HUES48 (cell line): ENCODE results near the gene NTSR1.

Source experiments
- H3K27ac ChIP-seq: one replicate; pipeline ENCODE4 v1.7.0; 2013; ENCODE audit warnings: low read depth, low read length, inconsistent platforms
- H3K27me3 ChIP-seq: 2 replicates; pipeline ENCODE4 v1.6.1; 2013; ENCODE audit warnings: mild to moderate bottlenecking, low read length; ENCODE audit not compliant: control insufficient read depth, insufficient read depth
- H3K36me3 ChIP-seq: 2 replicates; pipeline ENCODE4 v1.6.1; 2013; ENCODE audit warnings: low read length; ENCODE audit not compliant: control insufficient read depth, insufficient read depth
- H3K4me1 ChIP-seq: 2 replicates; pipeline ENCODE4 v1.6.1; 2013; ENCODE audit warnings: mild to moderate bottlenecking, low read length; ENCODE audit not compliant: control insufficient read depth, insufficient read depth
- H3K4me3 ChIP-seq: 2 replicates; pipeline ENCODE4 v1.5.1; 2013; ENCODE audit warnings: mild to moderate bottlenecking, low read depth, low read length
- H3K9ac ChIP-seq: 2 replicates; pipeline ENCODE4 v1.6.1; 2013; ENCODE audit warnings: mild to moderate bottlenecking, low read depth, low read length, moderate library complexity
- H3K9me3 ChIP-seq: 2 replicates; pipeline ENCODE4 v1.6.1; 2013; ENCODE audit warnings: low read length; ENCODE audit not compliant: control insufficient read depth, insufficient read depth

NTSR1 gene

DNA sequence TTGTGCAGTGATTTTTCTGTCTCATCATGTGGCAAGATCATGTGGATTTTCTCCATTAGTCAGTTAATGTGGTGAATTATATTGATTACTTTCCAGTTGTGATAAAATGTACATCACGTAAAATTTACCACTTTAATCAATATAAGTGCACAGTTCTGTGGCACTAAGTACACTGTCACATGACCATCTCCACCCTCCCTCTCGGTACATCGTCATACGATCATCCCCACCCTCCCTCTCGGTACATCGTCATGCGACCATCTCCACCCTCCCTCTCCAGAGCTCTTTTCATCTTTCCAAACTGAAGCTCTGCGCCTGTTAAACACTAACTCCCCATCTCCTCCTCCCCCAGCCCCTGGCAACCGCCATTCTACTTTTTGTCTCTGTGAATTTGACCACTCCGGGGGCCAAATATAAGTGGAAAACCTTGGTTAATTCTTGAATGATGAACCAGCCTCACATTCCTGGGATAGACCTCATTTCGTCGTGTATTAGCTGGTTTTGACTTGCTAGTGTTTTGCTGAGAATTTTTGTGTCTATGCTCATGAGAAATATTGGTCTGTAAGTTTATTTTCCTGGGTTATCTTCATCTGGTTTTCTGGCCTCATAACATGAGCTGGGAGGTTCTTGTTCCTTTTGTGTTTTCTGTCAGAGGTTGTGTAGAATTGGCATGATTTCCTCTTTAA is 10.8 kb downstream of the NTSR1 start:
- H3K4me1 ChIP-seq, result no peaks in the 10 kb centered on the region
- H3K36me3 ChIP-seq, result no peaks in the 10 kb centered on the region
- no peak overlapping the region for H3K27ac ChIP-seq
- H3K9ac ChIP-seq, result no peak overlapping the region
- peaks cover 9% of the 10 kb centered on the region; the same call in 1 of the 2 replicates for H3K9me3 ChIP-seq
- H3K4me3 ChIP-seq, result no peak overlapping the region
- H3K27me3 ChIP-seq, result no peaks in the 10 kb centered on the region

DNA sequence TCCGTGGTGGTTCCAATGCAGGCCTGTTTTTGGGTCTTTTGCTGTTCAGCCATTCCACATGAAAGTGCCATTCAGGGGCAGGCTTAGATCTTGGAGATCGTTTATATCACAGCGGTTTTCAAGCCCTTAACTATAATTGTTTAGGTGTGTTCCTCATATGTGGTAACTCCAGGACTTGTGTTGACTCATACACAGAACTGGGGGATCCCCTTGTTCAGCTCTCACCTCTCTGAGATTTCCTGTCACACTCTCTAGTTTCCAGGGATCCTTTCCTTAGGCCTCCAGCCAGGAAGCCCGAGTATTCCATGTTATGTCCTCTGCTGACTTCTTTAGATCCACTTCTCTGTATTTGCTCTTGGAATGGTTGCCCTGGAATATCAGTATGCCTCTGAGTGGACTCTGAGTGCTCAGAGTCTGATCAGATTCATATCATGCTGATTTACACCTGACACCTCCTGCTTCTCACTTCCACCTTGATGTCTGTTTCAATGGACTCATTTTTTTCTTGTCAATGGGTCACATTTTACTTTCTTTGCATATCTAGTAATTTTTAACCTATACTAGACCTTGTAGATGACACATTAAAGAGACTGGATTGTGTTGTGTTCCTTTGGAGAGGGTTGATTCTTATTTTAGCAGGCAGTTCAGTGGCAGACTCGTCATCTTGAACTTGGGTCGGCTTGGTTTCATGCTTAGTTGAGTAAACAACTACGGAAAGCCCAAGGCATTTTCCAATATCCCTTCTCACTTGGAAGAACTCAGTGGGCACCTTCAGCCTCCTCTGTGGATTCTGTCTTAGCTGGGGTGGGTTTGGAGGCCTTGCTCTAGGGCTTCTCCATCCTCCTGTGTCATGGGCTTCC is 13.1 kb downstream of the NTSR1 start:
- Histone ChIP-seq H3K27me3 (no peaks in the 10 kb centered on the region), H3K27ac (no peak overlapping the region), H3K4me1 (no peaks in the 10 kb centered on the region), H3K4me3 (no peak overlapping the region), H3K36me3 (no peaks in the 10 kb centered on the region), H3K9ac (no peak overlapping the region), H3K9me3 (peaks cover 9% of the 10 kb centered on the region; the same call in 1 of the 2 replicates)

DNA sequence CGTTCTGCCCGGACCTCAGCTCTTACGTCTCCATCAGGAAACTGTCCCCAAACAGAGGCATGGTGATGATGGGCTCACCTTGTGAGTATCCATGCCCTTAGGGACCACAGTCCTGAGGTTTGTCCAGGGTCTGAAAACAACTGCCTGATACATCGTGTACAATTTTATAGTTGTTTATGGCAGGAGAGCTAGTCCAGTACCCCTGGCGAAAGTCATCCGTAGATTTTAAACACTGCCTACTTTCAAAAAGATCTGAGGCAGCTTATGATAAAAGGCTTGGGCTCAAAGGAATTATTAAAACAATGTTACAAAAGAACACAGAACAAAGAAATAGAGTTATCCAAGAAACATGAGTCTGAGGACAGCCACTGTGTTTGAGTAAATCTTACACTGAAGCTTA is 14.0 kb downstream of the NTSR1 start:
- Histone ChIP-seq H3K9ac (no peak overlapping the region), H3K9me3 (peaks cover 9% of the 10 kb centered on the region; the same call in 1 of the 2 replicates), H3K27ac (no peak overlapping the region), H3K4me3 (no peak overlapping the region), H3K36me3 (no peaks in the 10 kb centered on the region), H3K4me1 (no peaks in the 10 kb centered on the region), H3K27me3 (no peaks in the 10 kb centered on the region)

DNA sequence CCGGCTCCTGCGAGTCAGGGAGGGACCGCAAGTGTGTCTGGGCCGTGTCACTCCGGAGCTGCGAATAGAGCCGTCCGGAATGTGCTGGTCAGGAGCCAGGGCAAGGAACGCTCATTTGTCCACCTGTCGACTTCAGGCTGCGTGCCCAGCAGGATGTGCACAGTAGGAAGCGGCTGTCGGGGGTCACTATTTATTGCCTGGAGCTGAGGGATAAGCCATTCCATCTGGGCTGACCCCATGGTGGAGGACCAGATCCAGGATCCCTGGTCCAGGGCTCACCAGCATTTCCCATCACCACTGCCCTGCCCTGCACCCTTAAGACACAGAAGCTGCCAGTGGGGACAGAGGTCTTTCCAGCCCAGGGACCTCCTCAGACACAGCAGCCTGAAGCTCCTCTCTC is 14.7 kb downstream of the NTSR1 start:
- Histone ChIP-seq H3K4me3 (no peak overlapping the region), H3K9ac (no peak overlapping the region), H3K36me3 (no peaks in the 10 kb centered on the region), H3K9me3 (peaks cover 9% of the 10 kb centered on the region; the same call in 1 of the 2 replicates), H3K27me3 (no peaks in the 10 kb centered on the region), H3K27ac (no peak overlapping the region), H3K4me1 (no peaks in the 10 kb centered on the region)

DNA sequence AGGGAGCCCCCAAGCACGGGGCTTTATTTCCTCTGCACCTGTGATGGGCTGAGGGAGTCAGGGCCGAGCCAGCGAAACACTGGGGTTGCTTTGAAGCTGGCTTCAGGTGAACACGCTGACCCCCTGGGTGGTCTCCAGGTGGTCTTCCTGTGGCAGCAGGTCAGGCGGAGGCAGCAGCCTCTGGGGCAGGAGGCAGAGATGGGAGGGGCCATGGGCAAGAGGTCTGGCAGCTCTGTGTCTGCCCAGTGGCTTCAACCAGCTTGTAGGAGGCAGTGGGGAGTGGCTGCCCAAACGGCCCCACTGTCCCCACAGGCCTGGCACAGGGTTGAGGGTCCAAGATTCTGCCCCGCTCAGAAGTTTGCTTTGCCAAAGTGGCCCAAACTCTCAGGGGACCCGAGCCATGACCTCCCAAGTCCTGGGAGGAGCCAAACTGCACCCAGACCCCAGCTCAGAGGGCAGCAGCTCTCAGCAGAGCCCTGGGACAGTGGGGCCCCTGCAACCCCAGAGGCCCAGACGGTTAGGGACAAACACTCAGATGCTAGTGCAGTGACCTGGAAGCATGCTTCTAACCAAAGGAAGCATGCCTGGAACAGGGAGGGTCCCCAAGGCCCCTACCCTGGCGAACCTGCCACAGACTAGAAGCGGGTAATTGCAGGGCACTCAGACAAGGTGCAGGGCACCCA is 15.3 kb downstream of the NTSR1 start:
- Histone ChIP-seq H3K27me3 (no peaks in the 10 kb centered on the region), H3K9ac (no peak overlapping the region), H3K36me3 (no peaks in the 10 kb centered on the region), H3K4me3 (no peak overlapping the region), H3K4me1 (no peaks in the 10 kb centered on the region), H3K9me3 (peaks cover 9% of the 10 kb centered on the region; the same call in 1 of the 2 replicates), H3K27ac (no peak overlapping the region)

DNA sequence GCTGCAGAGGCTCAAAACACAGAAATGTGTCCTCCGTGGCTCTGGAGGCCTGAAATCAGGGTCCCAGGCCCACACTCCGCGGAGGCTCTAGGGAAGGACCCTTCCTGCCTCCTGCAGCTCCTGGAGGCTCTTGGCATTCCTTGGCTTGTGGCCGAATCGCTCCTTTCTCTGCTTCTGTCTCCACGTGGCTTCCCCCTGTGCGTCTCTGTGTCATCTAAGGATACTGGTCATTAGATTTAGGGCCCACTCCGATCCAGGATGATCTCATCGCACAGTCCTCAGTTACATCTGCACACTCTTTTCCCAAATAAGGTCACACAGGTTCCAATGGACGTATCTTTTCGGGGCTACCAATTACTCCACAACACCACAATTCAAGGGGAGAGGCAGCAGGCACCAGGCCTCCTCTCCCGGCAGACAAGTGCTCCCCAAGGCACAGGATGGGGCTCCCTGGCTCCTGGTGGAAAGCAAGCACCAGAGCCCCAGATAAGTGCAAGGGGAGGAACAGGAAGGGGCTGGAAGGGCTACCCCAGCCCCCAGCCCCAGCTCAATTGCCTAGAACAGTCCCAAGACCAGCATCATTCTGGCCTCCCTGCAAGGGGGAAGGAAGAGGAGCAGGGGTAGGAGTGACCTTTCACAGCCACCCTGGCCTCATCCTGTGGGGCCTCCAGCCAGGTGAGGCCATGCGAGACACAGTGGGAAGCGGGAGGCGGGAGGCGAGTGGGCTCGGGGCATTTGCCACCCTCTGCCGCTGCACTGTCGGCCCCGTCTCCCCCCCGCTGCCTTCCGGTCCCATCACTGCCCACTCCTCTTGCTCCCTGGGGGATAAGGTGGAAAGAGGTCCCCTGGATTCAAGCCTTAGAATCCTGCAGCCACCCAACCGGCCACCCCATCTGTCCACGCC is 16.3 kb downstream of the NTSR1 start:
- no peak overlapping the region for H3K4me3 ChIP-seq
- no peaks in the 10 kb centered on the region for H3K36me3 ChIP-seq
- H3K27me3 ChIP-seq, result no peaks in the 10 kb centered on the region
- H3K4me1 ChIP-seq, result no peaks in the 10 kb centered on the region
- H3K27ac ChIP-seq, result no peak overlapping the region
- no peak overlapping the region for H3K9ac ChIP-seq
- H3K9me3 ChIP-seq, result peaks cover 9% of the 10 kb centered on the region; the same call in 1 of the 2 replicates

DNA sequence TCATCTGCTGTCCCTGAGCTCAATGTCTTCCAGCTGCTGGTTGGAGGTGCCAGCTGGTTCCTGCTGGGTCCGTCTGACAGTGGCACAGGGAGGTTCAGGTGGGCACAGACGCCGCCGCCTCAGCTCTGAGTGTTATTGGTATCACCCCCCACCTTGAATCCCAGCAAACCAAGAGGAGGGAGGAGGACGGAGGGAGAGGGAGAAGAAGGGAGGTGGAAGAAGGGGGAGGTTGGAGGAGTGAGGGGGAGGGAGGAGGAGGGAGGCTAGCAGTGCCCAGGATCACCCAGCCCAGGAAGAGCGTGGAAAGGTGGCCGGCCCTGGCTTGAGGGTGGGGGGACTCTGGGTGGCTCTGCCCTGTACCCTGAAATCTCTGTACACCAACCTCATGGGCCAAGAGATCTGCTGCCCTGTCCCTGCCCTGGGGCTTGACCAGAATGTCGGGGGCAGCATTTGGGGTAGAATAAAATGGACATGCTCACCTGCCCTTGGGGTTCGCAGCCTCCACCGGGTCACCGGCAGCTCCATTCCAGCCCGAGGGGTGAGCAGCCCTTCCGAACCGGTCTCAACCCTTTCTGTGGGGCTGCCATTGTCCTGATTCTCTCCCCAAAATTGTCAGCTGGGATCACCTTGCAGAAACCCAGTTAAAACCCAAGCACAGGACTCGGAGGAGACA is 17.1 kb downstream of the NTSR1 start:
- H3K9ac ChIP-seq, result no peak overlapping the region
- no peaks in the 10 kb centered on the region for H3K27me3 ChIP-seq
- no peak overlapping the region for H3K27ac ChIP-seq
- H3K9me3 ChIP-seq, result peaks cover 6% of the 10 kb centered on the region; the same call in 1 of the 2 replicates
- no peak overlapping the region for H3K4me3 ChIP-seq
- H3K36me3 ChIP-seq, result no peaks in the 10 kb centered on the region
- H3K4me1 ChIP-seq, result no peaks in the 10 kb centered on the region

DNA sequence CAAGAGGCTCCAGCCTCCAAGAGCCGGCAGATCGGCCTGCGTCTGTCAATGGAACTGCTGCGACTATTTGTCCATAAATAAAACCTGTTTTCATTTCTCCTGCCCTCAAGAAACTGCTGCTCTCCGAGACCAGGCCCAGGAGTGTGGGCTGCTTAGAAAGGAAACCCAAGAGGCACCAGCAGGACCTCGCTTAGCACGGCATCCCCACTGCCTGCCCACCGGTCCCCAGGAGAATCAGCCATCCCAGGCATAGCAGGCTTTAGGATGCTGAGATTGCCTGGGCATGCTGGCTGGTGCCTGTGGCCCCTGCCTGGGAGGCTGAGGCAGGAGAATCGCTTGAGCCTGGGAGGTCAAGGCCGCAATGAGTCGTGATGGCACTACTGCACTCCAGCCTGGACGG is 17.6 kb downstream of the NTSR1 start:
- Histone ChIP-seq H3K4me1 (no peaks in the 10 kb centered on the region), H3K36me3 (no peaks in the 10 kb centered on the region), H3K9me3 (peaks cover 6% of the 10 kb centered on the region; the same call in 1 of the 2 replicates), H3K27ac (no peak overlapping the region), H3K4me3 (no peak overlapping the region), H3K9ac (no peak overlapping the region), H3K27me3 (no peaks in the 10 kb centered on the region)

DNA sequence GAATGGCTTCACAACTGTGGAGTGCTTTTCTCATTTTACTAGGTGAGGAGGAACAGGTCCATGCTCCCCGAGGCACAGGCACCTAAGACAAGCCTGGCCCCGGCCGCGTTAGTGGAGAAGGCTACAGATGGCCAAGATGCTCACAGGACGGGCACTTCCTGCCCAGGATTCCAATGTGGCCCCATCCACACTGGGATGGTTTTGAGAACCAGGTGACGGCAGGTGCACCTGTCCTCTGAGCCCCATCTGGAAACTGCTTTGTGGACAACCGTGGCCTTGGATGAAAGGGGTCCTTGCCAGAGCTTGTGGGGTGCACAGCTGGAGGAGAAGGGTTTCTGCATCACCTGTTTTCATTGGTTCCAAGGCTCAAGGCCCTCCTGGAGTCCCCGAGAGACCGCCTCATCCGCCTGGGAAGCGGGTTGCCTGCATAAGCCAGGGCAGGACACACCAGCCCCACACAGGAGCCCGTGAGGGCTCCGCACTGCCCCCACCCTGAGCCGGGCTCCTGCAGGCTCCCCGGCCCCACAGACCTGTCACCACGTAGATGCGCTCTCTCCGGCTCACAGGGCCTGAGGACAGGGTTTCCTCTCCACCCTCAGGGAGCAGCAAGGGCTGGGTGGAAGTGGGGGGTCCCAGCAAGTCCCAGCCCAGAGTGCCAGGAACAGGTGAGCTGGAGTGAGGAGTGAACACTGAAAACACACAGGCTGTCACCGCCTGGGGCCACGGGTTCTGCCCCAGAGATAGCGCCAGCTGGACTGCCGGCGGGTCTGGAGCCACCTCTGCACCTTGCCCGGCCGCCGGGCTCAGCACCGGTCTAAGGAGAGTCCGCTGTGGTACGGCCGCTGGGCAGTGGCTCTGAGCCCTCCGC is 18.3 kb downstream of the NTSR1 start:
- Histone ChIP-seq H3K4me3 (no peak overlapping the region), H3K4me1 (no peaks in the 10 kb centered on the region), H3K36me3 (no peaks in the 10 kb centered on the region), H3K27ac (no peak overlapping the region), H3K27me3 (no peaks in the 10 kb centered on the region), H3K9me3 (0 out of 2 replicates have a peak, but pooled peaks cover under 1% of the 10 kb centered on the region), H3K9ac (no peak overlapping the region)
